NCI-H1930 (cell line): ENCODE data around the gene ANKRD33.

Experiments
- DNase-seq, 2 experiments: peaks; one replicate each; lab custom pipeline; 2025; lab: John Stamatoyannopoulos, UW

Gene ANKRD33

GRCh38 chr12:51887476-51888315, at the start of gene ANKRD33:
Gene ANKRD33 (plus strand): TSS chr12:51888103. CDS start chr12:51888187, 84 bp downstream.
- no peak for DNase-seq

GRCh38 chr12:51838762-51839161, 49.1 kb upstream of the ANKRD33 start:
- DNase-seq: no peak

- DNase-seq: no peak
These were observed 48.5 kb upstream of the ANKRD33 start for GRCh38 chr12:51839310-51839947.

- no peak for DNase-seq
These were observed 46.9 kb upstream of the ANKRD33 start for GRCh38 chr12:51840966-51841365.

- no peak for DNase-seq
These were observed 46.2 kb upstream of the ANKRD33 start for GRCh38 chr12:51841727-51842126.

- no peak for DNase-seq
These were observed 43.0 kb upstream of the ANKRD33 start for GRCh38 chr12:51844854-51845253.

GRCh38 chr12:51845482-51845881, 42.4 kb upstream of the ANKRD33 start:
- no peak for DNase-seq

GRCh38 chr12:51846271-51846691, 41.6 kb upstream of the ANKRD33 start:
- no peak for DNase-seq

GRCh38 chr12:51846911-51847642, 40.8 kb upstream of the ANKRD33 start:
- no peak for DNase-seq

GRCh38 chr12:51847643-51848325, 40.1 kb upstream of the ANKRD33 start:
- DNase-seq: no peak

- no peak for DNase-seq
These were observed 39.6 kb upstream of the ANKRD33 start, which contains the start of gene FIGNL2 for GRCh38 chr12:51848326-51848727. Gene FIGNL2 (minus strand): TSS chr12:51848718. CDS start chr12:51822413, 26,305 bp downstream.

GRCh38 chr12:51848841-51849735, 38.8 kb upstream of the ANKRD33 start:
- DNase-seq: no peak

GRCh38 chr12:51850081-51850964, 37.6 kb upstream of the ANKRD33 start:
- DNase-seq: no peak

- DNase-seq: no peak
These were observed 37.0 kb upstream of the ANKRD33 start for GRCh38 chr12:51850965-51851299.

- no peak for DNase-seq
These were observed 36.3 kb upstream of the ANKRD33 start for GRCh38 chr12:51851413-51852124.

GRCh38 chr12:51852404-51853137, 35.3 kb upstream of the ANKRD33 start:
- DNase-seq: no peak

GRCh38 chr12:51855586-51856428, 32.1 kb upstream of the ANKRD33 start:
- no peak for DNase-seq

- no peak for DNase-seq
These were observed 26.9 kb upstream of the ANKRD33 start for GRCh38 chr12:51860986-51861385.
